Liver (tissue), 9 donors: ENCODE results near the gene REXO1. TPM values are rescaled to one million over a fixed set of nuclear protein-coding genes. Genes with fewer than 3 reads are reported as not detected.

ENCODE experiments used
- DNase-seq: peaks from one replicate; pipeline ENCODE4 v3.0.0-alpha.2; 2017; ENCODE audit warnings: low spot score
- H3K27ac ChIP-seq, 2 donors: one replicate each; pipeline ENCODE4 v1.7.0; 2013; ENCODE audit warnings: inconsistent platforms in 2 of 2, low read length in 2 of 2, control low read depth in 1 of 2, low read depth in 1 of 2, mild to moderate bottlenecking in 1 of 2
- H3K27me3 ChIP-seq, 4 donors: one replicate each; pipeline versions ENCODE4 v1.6.1 to v1.7.0; 2013; ENCODE audit warnings: low read length in 3 of 4, inconsistent platforms in 1 of 4, mild to moderate bottlenecking in 1 of 4, moderate library complexity in 1 of 4; ENCODE audit not compliant: control insufficient read depth in 4 of 4, insufficient read depth in 4 of 4
- H3K36me3 ChIP-seq, 4 donors: one replicate each; pipeline versions ENCODE4 v1.6.1 to v1.7.0; 2013; ENCODE audit warnings: low read length in 3 of 4, mild to moderate bottlenecking in 3 of 4, low read depth in 1 of 4, moderate library complexity in 1 of 4; ENCODE audit not compliant: control insufficient read depth in 4 of 4, insufficient read depth in 3 of 4
- H3K4me1 ChIP-seq, 4 donors: one replicate each; pipeline versions ENCODE4 v1.6.1 to v1.7.0; 2013; ENCODE audit warnings: low read length in 3 of 4, mild to moderate bottlenecking in 3 of 4, moderate library complexity in 1 of 4; ENCODE audit not compliant: control insufficient read depth in 4 of 4, insufficient read depth in 4 of 4
- H3K4me3 ChIP-seq, 3 donors: one replicate each; pipeline versions ENCODE4 v1.6.1 to v1.7.0; 2013; ENCODE audit warnings: low read length in 3 of 3, control low read depth in 1 of 3, low read depth in 1 of 3, mild to moderate bottlenecking in 1 of 3
- H3K9ac ChIP-seq, 2 donors: one replicate each; pipeline ENCODE4 v1.7.0; 2013; ENCODE audit warnings: low read length in 2 of 2, mild to moderate bottlenecking in 2 of 2, moderate library complexity in 2 of 2, control low read depth in 1 of 2, low read depth in 1 of 2
- H3K9me3 ChIP-seq, 4 donors: one replicate each; pipeline versions ENCODE4 v1.6.1 to v1.7.0; 2013; ENCODE audit warnings: low read length in 3 of 4; ENCODE audit not compliant: control insufficient read depth in 4 of 4
- ATF3 ChIP-seq: IDR thresholded peaks from 2 replicates; pipeline ENCODE4 v1.6.1; 2016; ENCODE audit warnings: antibody characterized with exemption
- EGR1 ChIP-seq, 2 donors: IDR thresholded peaks; 2 replicates each; pipeline ENCODE4 v1.6.1; 2016 to 2018; ENCODE audit warnings: antibody characterized with exemption in 2 of 2, low read depth in 2 of 2
- FOXA1 ChIP-seq: IDR thresholded peaks from 2 replicates; pipeline ENCODE4 v1.6.1; 2016; ENCODE audit warnings: antibody characterized with exemption
- FOXA2 ChIP-seq: IDR thresholded peaks from 2 replicates; pipeline ENCODE4 v1.6.1; 2016; ENCODE audit warnings: antibody characterized with exemption
- GABPA ChIP-seq, 2 donors: IDR thresholded peaks in 1 of 2; conservative IDR thresholded peaks in 1 of 2; 2 replicates each; pipeline ENCODE4 v1.6.1; 2016; ENCODE audit warnings: antibody characterized with exemption in 2 of 2, mild to moderate bottlenecking in 1 of 2, moderate library complexity in 1 of 2
- HNF4A ChIP-seq, 2 donors: conservative IDR thresholded peaks; 2 replicates each; pipeline ENCODE4 v1.6.1; 2016; ENCODE audit warnings: antibody characterized with exemption in 2 of 2, mild to moderate bottlenecking in 2 of 2
- HNF4G ChIP-seq: IDR thresholded peaks from 2 replicates; pipeline ENCODE4 v1.6.1; 2016; ENCODE audit warnings: antibody characterized with exemption
- NR2F2 ChIP-seq: IDR thresholded peaks from 2 replicates; pipeline ENCODE4 v1.6.1; 2016; ENCODE audit warnings: antibody characterized with exemption
- RAD21 ChIP-seq, 2 donors: IDR thresholded peaks; 2 replicates each; pipeline ENCODE4 v1.6.1; 2016; ENCODE audit warnings: antibody characterized with exemption in 2 of 2, mild to moderate bottlenecking in 2 of 2
- SP1 ChIP-seq: IDR thresholded peaks from 2 replicates; pipeline ENCODE4 v1.6.1; 2018; ENCODE audit warnings: antibody characterized with exemption, mild to moderate bottlenecking
- TAF1 ChIP-seq: conservative IDR thresholded peaks from 2 replicates; pipeline ENCODE4 v1.6.1; 2016; ENCODE audit warnings: antibody characterized with exemption, mild to moderate bottlenecking
- YY1 ChIP-seq: IDR thresholded peaks from 2 replicates; pipeline ENCODE4 v1.6.1; 2016; ENCODE audit warnings: antibody characterized with exemption, mild to moderate bottlenecking
- ZBTB33 ChIP-seq: IDR thresholded peaks from 2 replicates; pipeline ENCODE4 v1.6.1; 2016; ENCODE audit warnings: antibody characterized with exemption
- WGBS: extraction: QIAGEN DNeasy Blood & Tissue Kit; methylation state at CpG from one replicate; pipeline ENCODE4 v1.1.7; 2013; 5-methylcytosine and 5-hydroxymethylcytosine counted together
- polyA plus RNA-seq, 2 donors: library from polyadenylated mRNA; stranded (reverse) in 1 of 2; unstranded in 1 of 2; fragments of 200-250 nt in 1 of 2; fragments of >200 nt in 1 of 2; fragmentation: Nextera tagmentation in 1 of 2; extraction: Ambion mirVana in 1 of 2; gene quantifications; one replicate each; pipeline versions ENCODE4 v1.2.1 to v1.2.3, GENCODE V29; 2013 to 2015
- total RNA-seq, 2 donors: library from RNA; depleted of rRNA; stranded (reverse); fragments of >200 nt; gene quantifications; one replicate each; pipeline ENCODE4 v1.2.3, GENCODE V29; 2014
- donor health status: healthy.
- donor health status: healthy.
- donor health status: healthy.
- donor health status: healthy.
- donor health status: healthy.

Gene REXO1
- total and polyA plus RNA-seq, 4 donors = 2.0 to 11.5 (median 9.2) TPM

- TF ChIP-seq ZBTB33 (no peak), TAF1 (no peak), HNF4G (no peak)
These were observed 30.6 kb downstream of the REXO1 start (continued) for GRCh38 chr19:1817553-1818179.

GRCh38 chr19:1816530-1817298 lies 31.6 kb downstream of the REXO1 start:
- WGBS = 93% methylated on average over 36 of the region's 36 CpGs
- DNase-seq = no peak

GRCh38 chr19:1815605-1816529 lies 32.4 kb downstream of the REXO1 start:
- Histone ChIP-seq H3K36me3 (peaks cover 18 to 51% (median 34%) of the 10 kb centered on the region in 4 donors), H3K27me3 (no peaks in the 10 kb centered on the region), H3K4me1 (peaks cover 4 to 22% (median 8%) of the 10 kb centered on the region in 4 donors), H3K9ac (no peak overlapping the region), H3K27ac (no peak overlapping the region), H3K4me3 (no peak overlapping the region), H3K9me3 (no peaks in the 10 kb centered on the region)
- no peak for DNase-seq
- 95% methylated on average over 61 of the region's 61 CpGs for WGBS
- TF ChIP-seq FOXA1 (no peak), HNF4G (no peak), EGR1 (IDR thresholded peaks at IDR 0.05; ENCODE audit: low read depth in 2 of 2) (no peak), YY1 (no peak), HNF4A (conservative IDR thresholded peaks at IDR 0.05) (no peak)

More at GRCh38 chr19:1816530-1817298, 31.6 kb downstream of the REXO1 start:
- Histone ChIP-seq H3K27ac (no peak overlapping the region), H3K36me3 (peaks cover 18 to 54% (median 36%) of the 10 kb centered on the region in 4 donors), H3K9me3 (no peaks in the 10 kb centered on the region), H3K27me3 (no peaks in the 10 kb centered on the region), H3K9ac (no peak overlapping the region), H3K4me1 (peaks cover 3 to 19% (median 8%) of the 10 kb centered on the region in 4 donors), H3K4me3 (no peak overlapping the region)
- TF ChIP-seq FOXA2 = no peak
- TF ChIP-seq NR2F2 = no peak
- TF ChIP-seq GABPA (IDR thresholded peaks at IDR 0.05 in 1 of 2, conservative IDR thresholded peaks at IDR 0.05 in 1 of 2) = no peak
- no peak for TF ChIP-seq SP1
- TF ChIP-seq RAD21 (IDR thresholded peaks at IDR 0.05) = no peak
- TF ChIP-seq YY1 = no peak
- TF ChIP-seq EGR1 (IDR thresholded peaks at IDR 0.05; ENCODE audit: low read depth in 2 of 2) = no peak
- TF ChIP-seq ATF3 = no peak
